ENCODE data around the gene PDXK.

The PDXK gene

DNA sequence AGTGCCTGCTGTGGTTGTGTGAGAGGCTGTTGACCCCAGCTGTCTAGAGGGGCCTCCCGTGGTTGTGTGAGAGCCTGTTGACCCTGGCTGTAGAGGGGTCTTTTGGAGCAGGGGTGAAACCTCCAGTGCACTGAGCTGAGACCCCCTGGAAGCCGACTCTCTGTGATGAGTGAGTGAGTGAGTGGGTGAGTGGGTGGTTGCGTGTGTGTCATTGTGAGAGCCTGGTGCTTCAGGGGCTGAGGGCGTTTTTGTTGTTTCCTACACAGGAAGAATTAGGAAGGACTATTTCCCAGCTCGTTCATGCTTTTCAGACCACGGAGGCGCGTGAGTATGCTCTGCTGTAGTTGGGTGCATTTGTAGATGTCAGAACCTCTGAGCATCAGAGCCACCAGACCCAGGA is 73.5 kb downstream of the PDXK start:
- no peaks in the 10 kb centered on the region for H3K27me3 ChIP-seq (ENCODE audit: control insufficient read depth, insufficient read depth, low read length)
- peaks cover 65% of the 10 kb centered on the region for H3K36me3 ChIP-seq (ENCODE audit: control insufficient read depth, insufficient read depth, low read length)
- H3K9me3 ChIP-seq (ENCODE audit: control insufficient read depth, insufficient read depth, low read length), result no peaks in the 10 kb centered on the region
- no peak overlapping the region for H3K27ac ChIP-seq (ENCODE audit: low read depth, low read length)
- no peak overlapping the region for H3K4me3 ChIP-seq (ENCODE audit: low read depth, low read length)
- H3K9ac ChIP-seq (ENCODE audit: low read depth, low read length), result no peak overlapping the region
- H3K4me1 ChIP-seq (ENCODE audit: control insufficient read depth, insufficient read depth, low read length), result peaks cover 6% of the 10 kb centered on the region; the same call in 1 of the 2 replicates

DNA sequence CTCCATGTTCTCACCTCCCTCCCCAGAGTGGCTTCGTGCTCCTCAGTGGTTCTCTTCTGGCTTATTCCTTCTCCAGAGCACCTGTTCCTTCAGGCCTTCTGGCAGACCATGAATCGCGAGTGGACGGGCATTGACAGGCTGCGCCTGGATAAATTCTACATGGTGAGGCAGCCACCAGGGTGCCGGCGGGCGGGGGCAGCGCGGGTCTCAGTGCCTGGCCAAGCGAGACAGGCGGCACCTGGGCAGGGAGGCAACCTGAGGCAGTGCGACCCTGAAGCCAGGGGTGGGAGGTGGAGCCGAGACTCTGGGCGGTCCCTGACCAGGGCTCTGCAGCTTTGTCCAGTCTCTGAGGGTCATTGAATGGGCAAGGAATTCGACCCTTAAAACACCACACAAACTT is 74.3 kb downstream of the PDXK start:
- peaks cover 6% of the 10 kb centered on the region; the same call in 1 of the 2 replicates for H3K4me1 ChIP-seq (ENCODE audit: control insufficient read depth, insufficient read depth, low read length)
- H3K36me3 ChIP-seq (ENCODE audit: control insufficient read depth, insufficient read depth, low read length), result peaks cover 73% of the 10 kb centered on the region

DNA sequence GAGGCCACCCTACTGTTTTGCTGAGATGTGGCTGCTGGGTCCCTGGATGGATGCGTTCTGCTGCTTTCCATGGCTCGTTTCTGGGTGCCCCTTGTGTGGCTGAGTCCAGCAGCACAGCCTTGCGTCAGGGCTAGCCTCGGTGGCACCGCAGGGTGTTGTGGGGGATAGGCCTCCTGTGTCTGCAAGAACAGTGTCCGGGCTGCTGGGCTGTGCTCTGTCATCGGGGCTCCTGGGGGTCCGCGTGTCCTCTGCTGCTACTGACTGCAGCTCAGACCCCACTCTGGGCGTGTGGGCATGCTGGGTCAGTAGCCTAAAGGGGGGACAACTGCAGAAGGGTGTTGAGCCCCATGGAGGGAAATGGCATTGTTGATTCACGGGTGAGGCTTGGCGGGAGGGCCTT is 75.4 kb downstream of the PDXK start:
- Histone ChIP-seq H3K36me3 (ENCODE audit: control insufficient read depth, insufficient read depth, low read length) (peaks cover 84% of the 10 kb centered on the region), H3K27ac (ENCODE audit: low read depth, low read length) (no peak overlapping the region), H3K27me3 (ENCODE audit: control insufficient read depth, insufficient read depth, low read length) (no peaks in the 10 kb centered on the region), H3K4me1 (ENCODE audit: control insufficient read depth, insufficient read depth, low read length) (peaks cover 6% of the 10 kb centered on the region; the same call in 1 of the 2 replicates), H3K9me3 (ENCODE audit: control insufficient read depth, insufficient read depth, low read length) (no peaks in the 10 kb centered on the region), H3K9ac (ENCODE audit: low read depth, low read length) (no peak overlapping the region), H3K4me3 (ENCODE audit: low read depth, low read length) (no peak overlapping the region)

More for the DNA sequence above, 74.3 kb downstream of the PDXK start:
- H3K9ac ChIP-seq (ENCODE audit: low read depth, low read length), result no peak overlapping the region
- no peaks in the 10 kb centered on the region for H3K9me3 ChIP-seq (ENCODE audit: control insufficient read depth, insufficient read depth, low read length)
- no peak overlapping the region for H3K27ac ChIP-seq (ENCODE audit: low read depth, low read length)
- H3K27me3 ChIP-seq (ENCODE audit: control insufficient read depth, insufficient read depth, low read length), result no peaks in the 10 kb centered on the region
- no peak overlapping the region for H3K4me3 ChIP-seq (ENCODE audit: low read depth, low read length)

DNA sequence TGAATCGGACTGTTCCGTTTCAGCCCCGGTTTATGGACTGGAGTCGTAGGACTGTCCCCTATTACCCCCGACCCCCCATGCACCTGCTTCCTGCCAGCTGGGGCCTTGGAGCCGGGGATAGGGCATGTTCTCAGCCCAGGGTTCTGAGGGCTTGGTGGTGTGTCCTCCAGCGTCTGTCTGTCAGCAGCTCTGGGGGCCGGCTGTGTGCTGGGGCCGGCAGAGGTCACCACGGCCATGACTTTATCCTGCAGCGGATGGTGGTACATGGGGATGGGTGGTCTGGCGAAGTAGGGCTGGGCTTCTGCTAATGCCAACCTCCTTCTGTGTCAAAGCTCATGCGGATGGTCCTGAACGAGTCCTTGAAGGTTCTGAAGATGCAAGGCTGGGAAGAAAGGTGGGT is 75.9 kb downstream of the PDXK start:
- no peak overlapping the region for H3K27ac ChIP-seq (ENCODE audit: low read depth, low read length)
- H3K9me3 ChIP-seq (ENCODE audit: control insufficient read depth, insufficient read depth, low read length), result no peaks in the 10 kb centered on the region
- no peak overlapping the region for H3K4me3 ChIP-seq (ENCODE audit: low read depth, low read length)
- peaks cover 90% of the 10 kb centered on the region for H3K36me3 ChIP-seq (ENCODE audit: control insufficient read depth, insufficient read depth, low read length)
- no peak overlapping the region for H3K9ac ChIP-seq (ENCODE audit: low read depth, low read length)
- no peaks in the 10 kb centered on the region for H3K27me3 ChIP-seq (ENCODE audit: control insufficient read depth, insufficient read depth, low read length)
- H3K4me1 ChIP-seq (ENCODE audit: control insufficient read depth, insufficient read depth, low read length), result peaks cover 6% of the 10 kb centered on the region; the same call in 1 of the 2 replicates

DNA sequence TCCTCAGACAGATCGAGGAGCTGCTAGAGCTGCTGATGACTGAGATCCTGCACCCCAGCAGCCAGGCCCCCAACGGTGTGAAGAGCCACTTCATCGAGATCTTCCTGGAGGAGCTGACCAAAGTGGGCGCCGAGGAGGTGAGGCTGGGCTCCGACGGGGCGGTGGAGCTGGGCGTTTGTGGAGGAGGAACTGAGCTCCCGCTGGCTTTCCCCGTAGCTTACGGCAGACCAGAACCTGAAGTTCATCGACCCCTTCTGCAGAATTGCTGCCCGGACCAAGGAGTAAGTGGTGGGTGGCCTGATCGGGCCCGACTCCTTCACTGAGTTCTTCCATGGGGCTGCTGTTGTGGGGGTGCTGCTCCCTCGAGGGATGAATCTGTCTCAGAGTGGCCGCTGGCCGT is 78.5 kb downstream of the PDXK start:
- no peak overlapping the region for H3K4me3 ChIP-seq (ENCODE audit: low read depth, low read length)
- no peak overlapping the region for H3K9ac ChIP-seq (ENCODE audit: low read depth, low read length)
- H3K4me1 ChIP-seq (ENCODE audit: control insufficient read depth, insufficient read depth, low read length), result no peaks in the 10 kb centered on the region
- no peak overlapping the region for H3K27ac ChIP-seq (ENCODE audit: low read depth, low read length)
- H3K36me3 ChIP-seq (ENCODE audit: control insufficient read depth, insufficient read depth, low read length), result peaks cover 100% of the 10 kb centered on the region
- H3K9me3 ChIP-seq (ENCODE audit: control insufficient read depth, insufficient read depth, low read length), result no peaks in the 10 kb centered on the region
- H3K27me3 ChIP-seq (ENCODE audit: control insufficient read depth, insufficient read depth, low read length), result no peaks in the 10 kb centered on the region

DNA sequence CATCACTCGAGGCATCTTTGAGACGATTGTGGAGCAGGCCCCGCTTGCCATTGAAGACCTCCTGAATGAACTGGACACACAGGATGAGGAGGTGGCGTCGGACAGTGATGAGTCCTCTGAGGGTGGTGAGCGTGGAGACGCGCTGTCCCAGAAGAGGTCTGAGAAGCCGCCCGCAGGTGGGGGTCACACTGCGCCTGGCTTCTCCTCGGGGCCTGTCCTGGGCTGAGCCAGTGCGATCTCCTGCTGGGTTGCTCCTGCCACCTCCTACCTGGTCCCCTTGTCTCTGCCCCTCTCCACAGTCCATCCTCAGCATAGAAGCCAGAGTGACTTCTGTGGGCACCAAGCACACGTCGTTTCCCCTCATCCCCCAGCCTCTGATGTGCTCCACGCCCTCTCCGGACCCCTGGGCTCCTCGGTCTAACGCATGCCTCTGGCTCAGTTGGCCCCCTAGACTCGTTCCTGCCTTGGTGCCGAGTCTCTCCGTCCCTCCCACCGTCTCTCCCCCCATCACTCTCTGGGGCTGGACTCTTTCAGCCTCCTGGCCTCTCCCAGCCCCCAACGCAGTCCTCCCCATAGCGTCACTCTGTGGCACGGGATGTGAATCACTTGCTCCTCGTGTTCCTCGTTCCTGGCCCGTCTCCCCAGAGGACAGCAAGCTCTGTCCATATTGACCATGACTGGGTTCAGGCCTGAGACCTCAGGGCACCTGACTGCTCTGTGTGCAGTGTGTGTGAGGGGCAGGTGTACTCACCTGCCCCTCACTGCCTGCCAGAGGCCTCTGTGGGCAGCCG is 79.2 kb downstream of the PDXK start:
- Histone ChIP-seq H3K36me3 (ENCODE audit: control insufficient read depth, insufficient read depth, low read length) (peaks cover 100% of the 10 kb centered on the region), H3K27ac (ENCODE audit: low read depth, low read length) (no peak overlapping the region), H3K4me3 (ENCODE audit: low read depth, low read length) (no peak overlapping the region), H3K27me3 (ENCODE audit: control insufficient read depth, insufficient read depth, low read length) (no peaks in the 10 kb centered on the region), H3K9me3 (ENCODE audit: control insufficient read depth, insufficient read depth, low read length) (no peaks in the 10 kb centered on the region), H3K9ac (ENCODE audit: low read depth, low read length) (no peak overlapping the region), H3K4me1 (ENCODE audit: control insufficient read depth, insufficient read depth, low read length) (no peaks in the 10 kb centered on the region)

DNA sequence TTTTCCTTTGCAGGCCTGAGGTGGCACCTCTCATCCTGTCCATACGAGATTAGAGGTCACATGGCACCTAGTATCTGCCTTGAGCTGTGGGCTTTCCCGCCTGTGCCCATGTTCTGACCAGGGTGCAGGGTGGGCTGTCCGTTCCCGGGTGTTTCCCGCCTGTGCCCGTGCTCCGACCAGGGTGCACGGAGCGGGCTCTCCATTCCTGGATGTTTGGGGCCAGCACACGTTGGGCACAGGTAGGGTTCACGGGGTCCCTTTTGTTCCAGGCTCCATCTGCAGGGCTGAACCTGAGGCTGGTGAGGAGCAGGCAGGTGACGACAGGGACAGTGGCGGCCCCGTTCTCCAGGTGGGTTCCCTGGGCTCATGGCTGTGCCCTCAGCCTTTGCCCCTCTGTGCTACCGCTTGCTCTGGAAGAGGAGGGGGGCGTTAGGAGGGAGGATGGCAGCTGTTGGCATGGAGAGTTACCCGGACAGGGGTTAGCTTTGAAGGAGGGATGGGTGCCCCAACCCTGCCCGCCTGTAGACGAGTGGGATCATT is 80.4 kb downstream of the PDXK start:
- no peaks in the 10 kb centered on the region for H3K4me1 ChIP-seq (ENCODE audit: control insufficient read depth, insufficient read depth, low read length)
- H3K36me3 ChIP-seq (ENCODE audit: control insufficient read depth, insufficient read depth, low read length), result peaks cover 100% of the 10 kb centered on the region
- no peaks in the 10 kb centered on the region for H3K9me3 ChIP-seq (ENCODE audit: control insufficient read depth, insufficient read depth, low read length)
- no peak overlapping the region for H3K9ac ChIP-seq (ENCODE audit: low read depth, low read length)
- H3K27ac ChIP-seq (ENCODE audit: low read depth, low read length), result no peak overlapping the region
- H3K4me3 ChIP-seq (ENCODE audit: low read depth, low read length), result no peak overlapping the region
- no peaks in the 10 kb centered on the region for H3K27me3 ChIP-seq (ENCODE audit: control insufficient read depth, insufficient read depth, low read length)

DNA sequence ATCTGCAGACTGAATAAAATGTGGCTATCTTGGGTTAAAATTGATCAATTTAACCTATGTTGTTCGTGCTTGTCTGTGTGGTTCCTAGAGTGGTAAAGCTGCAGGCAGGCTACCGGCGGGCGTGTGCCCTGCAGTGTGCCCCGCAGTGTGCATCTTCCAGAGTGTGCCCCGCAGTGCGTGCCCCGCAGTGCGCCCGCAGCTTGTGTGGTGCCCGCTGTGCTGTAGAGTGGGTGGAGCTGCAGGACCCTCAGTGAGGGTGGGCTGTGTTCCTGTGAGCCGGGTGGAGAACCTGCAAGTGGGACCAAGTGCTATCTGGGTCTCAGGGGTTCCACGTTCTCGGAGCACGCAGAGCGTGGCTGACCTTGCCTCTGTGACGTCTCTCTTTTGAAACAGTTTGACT is 81.2 kb downstream of the PDXK start:
- Histone ChIP-seq H3K9ac (ENCODE audit: low read depth, low read length) (no peak overlapping the region), H3K27me3 (ENCODE audit: control insufficient read depth, insufficient read depth, low read length) (no peaks in the 10 kb centered on the region), H3K36me3 (ENCODE audit: control insufficient read depth, insufficient read depth, low read length) (peaks cover 96% of the 10 kb centered on the region), H3K27ac (ENCODE audit: low read depth, low read length) (no peak overlapping the region), H3K4me1 (ENCODE audit: control insufficient read depth, insufficient read depth, low read length) (no peaks in the 10 kb centered on the region), H3K4me3 (ENCODE audit: low read depth, low read length) (no peak overlapping the region), H3K9me3 (ENCODE audit: control insufficient read depth, insufficient read depth, low read length) (no peaks in the 10 kb centered on the region)

DNA sequence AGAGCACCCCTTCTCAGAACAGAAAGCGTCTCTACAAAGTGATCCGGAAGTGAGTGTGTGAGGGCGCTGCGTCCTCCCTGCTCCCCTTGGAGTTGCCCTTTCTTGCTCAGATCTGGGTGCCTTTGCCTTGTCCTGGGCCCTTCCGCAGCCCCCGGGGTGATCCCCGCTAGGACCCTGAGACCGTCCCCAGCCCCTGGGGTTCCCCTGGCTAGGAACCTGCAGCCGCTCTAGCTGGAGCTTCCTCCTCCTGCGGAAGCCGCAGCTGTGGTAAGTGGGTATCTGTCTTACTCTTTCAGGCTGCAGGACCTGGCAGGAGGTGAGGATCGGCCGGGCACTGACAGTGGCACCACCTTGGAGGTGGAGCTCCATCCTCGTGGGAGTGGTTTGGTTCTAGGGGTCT is 81.6 kb downstream of the PDXK start:
- H3K4me3 ChIP-seq (ENCODE audit: low read depth, low read length), result no peak overlapping the region
- no peaks in the 10 kb centered on the region for H3K9me3 ChIP-seq (ENCODE audit: control insufficient read depth, insufficient read depth, low read length)
- no peak overlapping the region for H3K27ac ChIP-seq (ENCODE audit: low read depth, low read length)
- no peak overlapping the region for H3K9ac ChIP-seq (ENCODE audit: low read depth, low read length)
- H3K27me3 ChIP-seq (ENCODE audit: control insufficient read depth, insufficient read depth, low read length), result no peaks in the 10 kb centered on the region
- H3K36me3 ChIP-seq (ENCODE audit: control insufficient read depth, insufficient read depth, low read length), result peaks cover 96% of the 10 kb centered on the region
- no peaks in the 10 kb centered on the region for H3K4me1 ChIP-seq (ENCODE audit: control insufficient read depth, insufficient read depth, low read length)

DNA sequence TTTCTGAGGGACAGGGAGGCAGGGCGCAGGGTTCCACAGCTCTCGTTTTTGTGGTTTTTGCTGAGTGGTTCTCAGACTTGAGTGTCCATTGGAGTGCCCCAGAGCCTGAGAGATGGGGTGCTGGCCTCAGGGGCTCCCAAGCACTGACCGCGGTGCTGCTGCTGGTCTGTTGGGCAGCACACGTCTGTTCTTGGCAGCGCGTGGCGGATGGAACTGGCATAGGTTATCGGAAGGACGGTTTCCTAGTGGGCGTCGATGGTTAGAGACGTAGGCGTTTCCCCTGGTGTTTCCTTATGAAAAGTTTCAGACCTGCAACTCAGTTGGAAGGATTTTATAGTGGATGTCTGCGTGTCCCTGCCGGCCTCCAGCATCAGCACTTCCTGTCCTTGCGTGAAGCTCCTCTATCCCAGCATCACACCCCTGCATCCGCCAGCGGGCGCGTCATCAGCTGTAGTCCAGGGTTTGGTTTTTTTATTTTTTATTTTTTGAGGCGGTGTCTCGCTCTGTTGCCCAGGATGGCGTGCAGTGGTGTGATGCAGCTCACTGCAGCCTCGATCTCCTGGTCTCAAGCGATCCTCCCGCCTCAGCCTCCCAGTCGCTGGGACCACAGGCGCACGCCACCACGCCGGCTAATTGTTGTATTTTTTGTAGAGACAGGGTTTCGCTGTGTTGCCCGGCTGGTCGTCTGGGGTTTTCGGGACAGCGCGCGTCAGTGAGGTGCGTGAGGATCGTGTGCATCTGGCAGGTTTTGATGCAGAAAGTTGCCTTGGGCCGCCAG is 82.3 kb downstream of the PDXK start:
- no peaks in the 10 kb centered on the region for H3K4me1 ChIP-seq (ENCODE audit: control insufficient read depth, insufficient read depth, low read length)
- H3K27me3 ChIP-seq (ENCODE audit: control insufficient read depth, insufficient read depth, low read length), result no peaks in the 10 kb centered on the region
- no peak overlapping the region for H3K4me3 ChIP-seq (ENCODE audit: low read depth, low read length)
- peaks cover 95% of the 10 kb centered on the region for H3K36me3 ChIP-seq (ENCODE audit: control insufficient read depth, insufficient read depth, low read length)
- H3K9ac ChIP-seq (ENCODE audit: low read depth, low read length), result no peak overlapping the region
- H3K27ac ChIP-seq (ENCODE audit: low read depth, low read length), result no peak overlapping the region
- H3K9me3 ChIP-seq (ENCODE audit: control insufficient read depth, insufficient read depth, low read length), result no peaks in the 10 kb centered on the region

Data from HUES48 (cell line).